A549 (cell line): ENCODE measurements around the gene MBP.

Experiments
- CEBPB ChIP-seq, 2 experiments: fragments of >200 bp in 1 of 2; sonication (Bioruptor Twin) in 1 of 2; formaldehyde crosslinking in 1 of 2; IDR thresholded peaks; 2 replicates each; pipeline ENCODE4 v1.6.1; 2012 to 2016
- CTCF ChIP-seq: fragments of >200 bp; sonication (Bioruptor Twin); formaldehyde crosslinking; IDR thresholded peaks from 3 replicates; pipeline ENCODE4 v1.5.1; 2016
- ESRRA ChIP-seq: fragments of 150-350 bp; IDR thresholded peaks from 2 replicates; pipeline ENCODE4 v1.6.1; 2014; ENCODE audit warnings: mild to moderate bottlenecking, low read length, borderline replicate concordance
- HES2 ChIP-seq: fragments of >200 bp; sonication (Bioruptor Twin); formaldehyde crosslinking; IDR thresholded peaks from 2 replicates; pipeline ENCODE4 v1.6.1; 2016
- JUN ChIP-seq, 2 experiments: fragments of >200 bp; sonication (Bioruptor Twin); formaldehyde crosslinking; IDR thresholded peaks; 2 replicates in 1 of 2; 3 replicates in 1 of 2; pipeline ENCODE4 v1.6.1; 2016 to 2017
- NFE2L2 ChIP-seq: fragments of 150-350 bp; conservative IDR thresholded peaks from 2 replicates; pipeline ENCODE4 v1.6.1; 2014; ENCODE audit warnings: low read length
- NR3C1 ChIP-seq: fragments of >200 bp; sonication (Bioruptor Twin); formaldehyde crosslinking; IDR thresholded peaks from 3 replicates; pipeline ENCODE4 v1.6.1; 2017
- POLR2A ChIP-seq: IDR thresholded peaks from 2 replicates; pipeline ENCODE4 v1.6.1; 2012; ENCODE audit warnings: mild to moderate bottlenecking, low read length
- RAD21 ChIP-seq, 2 experiments: fragments of >200 bp in 1 of 2; sonication (Bioruptor Twin) in 1 of 2; formaldehyde crosslinking in 1 of 2; IDR thresholded peaks in 1 of 2; conservative IDR thresholded peaks in 1 of 2; 2 replicates in 1 of 2; 3 replicates in 1 of 2; pipeline ENCODE4 v1.6.1; 2012 to 2018; ENCODE audit warnings: inconsistent platforms in 1 of 2
- REST ChIP-seq: fragments of 200-600 bp; sonication (generic); IDR thresholded peaks from 2 replicates; pipeline ENCODE4 v1.6.1; 2016; ENCODE audit warnings: antibody characterized with exemption, mild to moderate bottlenecking, moderate library complexity
- TP53 ChIP-seq: fragments of 250-450 bp; sonication (Bioruptor Pico); IDR thresholded peaks from 2 replicates; pipeline ENCODE4 v1.5.0; 2021; ENCODE audit warnings: mild to moderate bottlenecking, moderate library complexity
- ZNF302 ChIP-seq: fragments of 250-450 bp; sonication (Bioruptor Pico); IDR thresholded peaks from 2 replicates; pipeline ENCODE4 v1.9.0; 2021; ENCODE audit warnings: inconsistent platforms, mild to moderate bottlenecking, moderate library complexity
- ZSCAN20 ChIP-seq: fragments of 250-450 bp; sonication (Bioruptor Pico); IDR thresholded peaks from 2 replicates; pipeline ENCODE4 v1.8.0; 2022; ENCODE audit warnings: mild to moderate bottlenecking, moderate library complexity

GRCh38 chr18:76953156-76953555, 179.4 kb downstream of the MBP start:
- TF ChIP-seq CTCF (no peak), ZSCAN20 (CRISPR knock-in tag) (no peak), NFE2L2 (no peak), REST (no peak), CEBPB (IDR thresholded peaks at IDR 0.05) (no peak), JUN (IDR thresholded peaks at IDR 0.05) (no peak), ESRRA (no peak), HES2 (no peak), TP53 (CRISPR knock-in tag) (no peak), ZNF302 (CRISPR knock-in tag) (no peak), RAD21 (conservative IDR thresholded peaks at IDR 0.05 in 1 of 2, IDR thresholded peaks at IDR 0.05 in 1 of 2) (no peak), NR3C1 (no peak), POLR2A (no peak)
